Measurements from ENCODE around the gene COL6A1.

The COL6A1 gene

DNA sequence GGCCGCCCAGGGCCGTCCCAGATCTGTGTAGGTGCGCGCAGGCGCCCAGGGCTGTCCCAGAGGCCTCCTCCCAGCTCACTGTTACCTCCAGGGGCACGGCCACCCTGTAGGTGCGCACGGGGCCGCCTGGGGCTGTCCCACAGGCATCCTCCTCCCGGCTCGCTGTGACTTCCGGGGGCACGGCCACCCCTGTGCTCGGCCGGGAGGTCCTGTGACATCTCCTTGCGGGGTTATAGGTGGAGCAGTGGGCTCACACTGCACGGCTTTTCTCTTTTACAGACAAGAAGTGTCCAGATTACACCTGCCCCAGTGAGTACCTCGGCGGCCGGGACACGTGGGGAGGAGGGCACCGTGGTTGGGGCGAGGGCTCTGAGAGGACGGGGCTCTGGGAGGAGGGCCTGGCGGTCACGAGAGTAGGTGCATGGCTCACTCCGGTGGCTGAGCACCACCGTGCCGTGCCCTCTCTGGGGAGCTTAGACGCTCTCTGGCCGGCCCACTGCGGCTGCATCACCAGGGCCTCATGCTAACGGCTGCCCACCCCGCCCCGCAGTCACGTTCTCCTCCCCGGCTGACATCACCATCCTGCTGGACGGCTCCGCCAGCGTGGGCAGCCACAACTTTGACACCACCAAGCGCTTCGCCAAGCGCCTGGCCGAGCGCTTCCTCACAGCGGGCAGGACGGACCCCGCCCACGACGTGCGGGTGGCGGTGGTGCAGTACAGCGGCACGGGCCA is 21.4 kb downstream of the COL6A1 start:
- no peak overlapping the region for H3K27ac ChIP-seq
- no peaks in the 10 kb centered on the region for H3K9me3 ChIP-seq (ENCODE audit: control insufficient read depth, low read length)
- no peaks in the 10 kb centered on the region for H3K79me2 ChIP-seq
- H3K27me3 ChIP-seq (ENCODE audit: control insufficient read depth, insufficient read depth, low read length): no peaks in the 10 kb centered on the region
- no peak overlapping the region for H2AFZ ChIP-seq
- TF ChIP-seq, protein P1, sequence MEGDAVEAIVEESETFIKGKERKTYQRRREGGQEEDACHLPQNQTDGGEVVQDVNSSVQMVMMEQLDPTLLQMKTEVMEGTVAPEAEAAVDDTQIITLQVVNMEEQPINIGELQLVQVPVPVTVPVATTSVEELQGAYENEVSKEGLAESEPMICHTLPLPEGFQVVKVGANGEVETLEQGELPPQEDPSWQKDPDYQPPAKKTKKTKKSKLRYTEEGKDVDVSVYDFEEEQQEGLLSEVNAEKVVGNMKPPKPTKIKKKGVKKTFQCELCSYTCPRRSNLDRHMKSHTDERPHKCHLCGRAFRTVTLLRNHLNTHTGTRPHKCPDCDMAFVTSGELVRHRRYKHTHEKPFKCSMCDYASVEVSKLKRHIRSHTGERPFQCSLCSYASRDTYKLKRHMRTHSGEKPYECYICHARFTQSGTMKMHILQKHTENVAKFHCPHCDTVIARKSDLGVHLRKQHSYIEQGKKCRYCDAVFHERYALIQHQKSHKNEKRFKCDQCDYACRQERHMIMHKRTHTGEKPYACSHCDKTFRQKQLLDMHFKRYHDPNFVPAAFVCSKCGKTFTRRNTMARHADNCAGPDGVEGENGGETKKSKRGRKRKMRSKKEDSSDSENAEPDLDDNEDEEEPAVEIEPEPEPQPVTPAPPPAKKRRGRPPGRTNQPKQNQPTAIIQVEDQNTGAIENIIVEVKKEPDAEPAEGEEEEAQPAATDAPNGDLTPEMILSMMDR (IDR thresholded peaks at IDR 0.05): no peak
- no peaks in the 10 kb centered on the region for H3K36me3 ChIP-seq (ENCODE audit: control insufficient read depth, insufficient read depth, low read length)
- H3K4me1 ChIP-seq: no peaks in the 10 kb centered on the region
- no peak overlapping the region for H3K4me2 ChIP-seq (ENCODE audit: low read length)
- no peak overlapping the region for H3K4me3 ChIP-seq (ENCODE audit: low read depth, low read length)
- no peak overlapping the region for H3K9ac ChIP-seq

DNA sequence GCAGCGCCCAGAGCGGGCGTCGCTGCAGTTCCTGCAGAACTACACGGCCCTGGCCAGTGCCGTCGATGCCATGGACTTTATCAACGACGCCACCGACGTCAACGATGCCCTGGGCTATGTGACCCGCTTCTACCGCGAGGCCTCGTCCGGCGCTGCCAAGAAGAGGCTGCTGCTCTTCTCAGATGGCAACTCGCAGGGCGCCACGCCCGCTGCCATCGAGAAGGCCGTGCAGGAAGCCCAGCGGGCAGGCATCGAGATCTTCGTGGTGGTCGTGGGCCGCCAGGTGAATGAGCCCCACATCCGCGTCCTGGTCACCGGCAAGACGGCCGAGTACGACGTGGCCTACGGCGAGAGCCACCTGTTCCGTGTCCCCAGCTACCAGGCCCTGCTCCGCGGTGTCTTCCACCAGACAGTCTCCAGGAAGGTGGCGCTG is 22.0 kb downstream of the COL6A1 start:
- no peaks in the 10 kb centered on the region for H3K9me3 ChIP-seq (ENCODE audit: control insufficient read depth, low read length)
- no peaks in the 10 kb centered on the region for H3K4me1 ChIP-seq
- no peak overlapping the region for H3K9ac ChIP-seq
- no peak overlapping the region for H3K27ac ChIP-seq
- no peaks in the 10 kb centered on the region for H3K27me3 ChIP-seq (ENCODE audit: control insufficient read depth, insufficient read depth, low read length)
- H3K36me3 ChIP-seq (ENCODE audit: control insufficient read depth, insufficient read depth, low read length): no peaks in the 10 kb centered on the region
- no peak overlapping the region for H3K4me2 ChIP-seq (ENCODE audit: low read length)
- H3K79me2 ChIP-seq: no peaks in the 10 kb centered on the region
- H3K4me3 ChIP-seq (ENCODE audit: low read depth, low read length): no peak overlapping the region
- TF ChIP-seq, protein P1 (IDR thresholded peaks at IDR 0.05): no peak
- H2AFZ ChIP-seq: no peak overlapping the region

DNA sequence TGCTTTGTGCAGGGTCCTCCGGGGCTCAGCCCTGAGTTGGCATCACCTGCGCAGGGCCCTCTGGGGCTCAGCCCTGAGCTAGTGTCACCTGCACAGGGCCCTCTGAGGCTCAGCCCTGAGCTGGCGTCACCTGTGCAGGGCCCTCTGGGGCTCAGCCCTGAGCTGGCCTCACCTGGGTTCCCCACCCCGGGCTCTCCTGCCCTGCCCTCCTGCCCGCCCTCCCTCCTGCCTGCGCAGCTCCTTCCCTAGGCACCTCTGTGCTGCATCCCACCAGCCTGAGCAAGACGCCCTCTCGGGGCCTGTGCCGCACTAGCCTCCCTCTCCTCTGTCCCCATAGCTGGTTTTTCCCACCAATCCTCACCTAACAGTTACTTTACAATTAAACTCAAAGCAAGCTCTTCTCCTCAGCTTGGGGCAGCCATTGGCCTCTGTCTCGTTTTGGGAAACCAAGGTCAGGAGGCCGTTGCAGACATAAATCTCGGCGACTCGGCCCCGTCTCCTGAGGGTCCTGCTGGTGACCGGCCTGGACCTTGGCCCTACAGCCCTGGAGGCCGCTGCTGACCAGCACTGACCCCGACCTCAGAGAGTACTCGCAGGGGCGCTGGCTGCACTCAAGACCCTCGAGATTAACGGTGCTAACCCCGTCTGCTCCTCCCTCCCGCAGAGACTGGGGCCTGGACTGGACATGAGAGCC is 22.7 kb downstream of the COL6A1 start:
- Histone ChIP-seq H3K4me3 (ENCODE audit: low read depth, low read length) (no peak overlapping the region), H3K36me3 (ENCODE audit: control insufficient read depth, insufficient read depth, low read length) (no peaks in the 10 kb centered on the region), H3K27ac (no peak overlapping the region), H3K9ac (no peak overlapping the region), H3K9me3 (ENCODE audit: control insufficient read depth, low read length) (no peaks in the 10 kb centered on the region), H2AFZ (no peak overlapping the region), H3K4me2 (ENCODE audit: low read length) (no peak overlapping the region), H3K79me2 (no peaks in the 10 kb centered on the region), H3K27me3 (ENCODE audit: control insufficient read depth, insufficient read depth, low read length) (no peaks in the 10 kb centered on the region), H3K4me1 (no peaks in the 10 kb centered on the region)
- TF ChIP-seq, protein P1 (IDR thresholded peaks at IDR 0.05): no peak

DNA sequence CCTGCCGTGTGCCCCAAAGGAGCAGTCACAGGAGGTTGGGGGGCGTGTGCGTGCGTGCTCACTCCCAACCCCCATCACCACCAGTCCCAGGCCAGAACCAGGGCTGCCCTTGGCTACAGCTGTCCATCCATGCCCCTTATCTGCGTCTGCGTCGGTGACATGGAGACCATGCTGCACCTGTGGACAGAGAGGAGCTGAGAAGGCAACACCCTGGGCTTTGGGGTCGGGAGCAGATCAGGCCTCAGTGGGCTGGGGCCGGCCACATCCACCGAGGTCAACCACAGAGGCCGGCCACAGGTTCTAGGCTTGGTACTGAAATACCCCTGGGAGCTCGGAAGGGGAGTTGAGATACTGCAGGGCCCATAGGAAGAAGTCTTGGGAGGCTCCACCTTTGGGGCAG is 23.5 kb downstream of the COL6A1 start:
- TF ChIP-seq, protein P1 (IDR thresholded peaks at IDR 0.05): no peak
- Histone ChIP-seq H2AFZ (no peak overlapping the region), H3K4me1 (no peaks in the 10 kb centered on the region), H3K4me2 (ENCODE audit: low read length) (no peak overlapping the region), H3K9me3 (ENCODE audit: control insufficient read depth, low read length) (no peaks in the 10 kb centered on the region), H3K4me3 (ENCODE audit: low read depth, low read length) (no peak overlapping the region), H3K27me3 (ENCODE audit: control insufficient read depth, insufficient read depth, low read length) (no peaks in the 10 kb centered on the region), H3K79me2 (no peaks in the 10 kb centered on the region), H3K9ac (no peak overlapping the region), H3K36me3 (ENCODE audit: control insufficient read depth, insufficient read depth, low read length) (no peaks in the 10 kb centered on the region), H3K27ac (no peak overlapping the region)
